K562 (cell line): ENCODE data around the gene CNTN5. TPM values are rescaled to one million over a fixed set of nuclear protein-coding genes. Genes with fewer than 3 reads are reported as not detected.

Experiments used
- ATAC-seq: fragments of 200-7000 bp; cut with Tn5 transposase; 3 replicates; pipeline ENCODE4 v1.9.1; 2020; ENCODE audit warnings: moderate library complexity
- BruUV-seq: library from RNA; stranded (reverse); fragments of 400-500 nt; replicated peaks from 2 replicates; lab custom pipeline; 2021; lab: Mats Ljungman, UMichigan
- CTCF ChIA-PET: fragments of 300-600 bp; formaldehyde crosslinking; extraction: SDS; loops from one replicate; lab custom pipeline; 2021; ENCODE audit warnings: low intra/inter-chr PET ratio; lab: Yijun Ruan, JAX
- POLR2A ChIA-PET: fragments of 300-600, 350-650 bp; sonication (Branson Sonifier 250); formaldehyde crosslinking; extraction: SDS; loops from one replicate; lab custom pipeline; 2021; ENCODE audit warnings: antibody characterized with exemption, inconsistent platforms; lab: Yijun Ruan, JAX
- DNase-seq, 4 experiments: peaks; one replicate each; pipeline versions ENCODE4 v3.0.0 to v3.0.0-alpha.2; 2011 to 2018; ENCODE audit warnings: low spot score in 3 of 4, mixed read lengths in 3 of 4; ENCODE audit errors: extremely low read depth in 1 of 4
- FAIRE-seq: peaks from 2 replicates; lab custom pipeline; 2011; peaks lifted over from hg19 to GRCh38; lab: Jason Lieb, UNC
- H2AFZ ChIP-seq: 2 replicates; pipeline ENCODE4 v1.6.0; 2011; ENCODE audit warnings: low read depth, low read length, control low read depth, inconsistent platforms
- H3K27ac ChIP-seq: fragments of 200-600 bp; 3 replicates; pipeline ENCODE4 v1.8.0; 2011; ENCODE audit warnings: low read depth, mild to moderate bottlenecking, control low read depth, inconsistent platforms, low read length, moderate library complexity, mixed read lengths; ENCODE audit errors: extremely low read depth
- H3K27me3 ChIP-seq, 2 experiments: fragments of 300-600 bp in 1 of 2; 2 replicates in 1 of 2; 3 replicates in 1 of 2; pipeline versions ENCODE4 v1.6.0 to v1.8.0; 2011; ENCODE audit warnings: inconsistent platforms in 2 of 2, low read length in 2 of 2, mild to moderate bottlenecking in 1 of 2, mixed read lengths in 1 of 2, moderate library complexity in 1 of 2; ENCODE audit not compliant: control insufficient read depth in 2 of 2, insufficient read depth in 2 of 2
- H3K36me3 ChIP-seq: fragments of 300-600 bp; 3 replicates; pipeline ENCODE4 v1.8.0; 2011; ENCODE audit warnings: mild to moderate bottlenecking, low read length, inconsistent platforms; ENCODE audit not compliant: control insufficient read depth, insufficient read depth
- H3K4me1 ChIP-seq, 2 experiments: fragments of 200-600 bp in 1 of 2; replicated peaks in 1 of 2; 2 replicates in 1 of 2; 3 replicates in 1 of 2; pipeline versions ENCODE4 v1.5.1 to v1.8.0; 2011; ENCODE audit warnings: inconsistent platforms in 2 of 2, low read length in 2 of 2, mild to moderate bottlenecking in 1 of 2, mixed read lengths in 1 of 2, moderate library complexity in 1 of 2; ENCODE audit not compliant: control insufficient read depth in 2 of 2, insufficient read depth in 2 of 2
- H3K4me2 ChIP-seq: 2 replicates; pipeline ENCODE4 v1.6.1; 2011; ENCODE audit warnings: low read length, control low read depth, inconsistent platforms, mixed read lengths; ENCODE audit not compliant: insufficient read depth
- H3K4me3 ChIP-seq: fragments of 200-600 bp; sonication (generic), shearing (Covaris generic); 2 replicates; pipeline ENCODE4 v1.5.1; 2016; ENCODE audit warnings: control low read depth, inconsistent platforms
- H3K79me2 ChIP-seq: fragments of 200-600 bp; 3 replicates; pipeline ENCODE4 v1.8.0; 2011; ENCODE audit warnings: low read length, inconsistent platforms; ENCODE audit not compliant: control insufficient read depth, insufficient read depth
- H3K9ac ChIP-seq, 2 experiments: 2 replicates each; pipeline versions ENCODE4 v1.6.0 to v1.6.1; 2011; ENCODE audit warnings: low read depth in 2 of 2, low read length in 2 of 2, control low read depth in 1 of 2, inconsistent platforms in 1 of 2, mild to moderate bottlenecking in 1 of 2, mixed read lengths in 1 of 2; ENCODE audit not compliant: insufficient read depth in 1 of 2
- H3K9me1 ChIP-seq: one replicate; pipeline ENCODE4 v1.6.0; 2011; ENCODE audit warnings: inconsistent platforms, mild to moderate bottlenecking, low read length, moderate library complexity; ENCODE audit not compliant: control insufficient read depth, insufficient read depth
- H3K9me3 ChIP-seq: replicated peaks from 2 replicates; pipeline ENCODE4 v1.5.1; 2011; ENCODE audit warnings: low read depth, low read length, inconsistent platforms; ENCODE audit not compliant: control insufficient read depth, insufficient read depth
- H4K20me1 ChIP-seq: replicated peaks from 2 replicates; pipeline ENCODE4 v1.6.1; 2011; ENCODE audit warnings: low read length, inconsistent platforms, mixed read lengths; ENCODE audit not compliant: control insufficient read depth, insufficient read depth
- AFF1 ChIP-seq, 2 experiments: fragments of 450-650 bp; IDR thresholded peaks; 2 replicates each; pipeline ENCODE4 v1.6.1; 2018; ENCODE audit warnings: mild to moderate bottlenecking in 2 of 2, low read depth in 1 of 2; ENCODE audit not compliant: partially characterized antibody in 2 of 2
- BCL6 ChIP-seq: fragments of 250-450 bp; sonication (Bioruptor Pico); IDR thresholded peaks from 2 replicates; pipeline ENCODE4 v1.4.0; 2020
- CHAMP1 ChIP-seq: fragments of 450-650 bp; IDR thresholded peaks from 2 replicates; pipeline ENCODE4 v1.6.1; 2016; ENCODE audit warnings: mild to moderate bottlenecking
- ESRRA ChIP-seq: fragments of 450-650 bp; IDR thresholded peaks from 2 replicates; pipeline ENCODE4 v1.6.1; 2014; ENCODE audit warnings: low read depth, mild to moderate bottlenecking, moderate library complexity, borderline replicate concordance
- MCM7 ChIP-seq, 2 experiments: fragments of 450-650 bp; IDR thresholded peaks; 2 replicates each; pipeline ENCODE4 v1.6.1; 2016 to 2018
- POLR2A ChIP-seq: fragments of 450-650 bp; conservative IDR thresholded peaks from 2 replicates; pipeline ENCODE4 v1.6.1; 2016
- RREB1 ChIP-seq: fragments of 250-450 bp; sonication (Bioruptor Pico); IDR thresholded peaks from 2 replicates; pipeline ENCODE4 v1.4.0; 2020
- SRF ChIP-seq, 2 experiments: fragments of 250-450, 450-650 bp in 1 of 2; sonication (Bioruptor Pico) in 1 of 2; sonication (generic) in 1 of 2; formaldehyde crosslinking; IDR thresholded peaks; 2 replicates each; pipeline versions ENCODE4 v1.5.0 to v1.5.1; 2020 to 2022; ENCODE audit warnings: mild to moderate bottlenecking in 1 of 2, missing genetic modification reagents in 1 of 2
- ZNF239 ChIP-seq: fragments of 250-450 bp; sonication (Bioruptor Pico); IDR thresholded peaks from 2 replicates; pipeline ENCODE4 v1.4.0; 2020; ENCODE audit warnings: mild to moderate bottlenecking
- ZNF830 ChIP-seq: fragments of 250-450 bp; sonication (Bioruptor Pico); IDR thresholded peaks from 2 replicates; pipeline ENCODE4 v1.5.0; 2021; ENCODE audit warnings: mild to moderate bottlenecking
- WGBS: fragments of 100-300 bp; shearing (Covaris generic); methylation state at CpG from one replicate; pipeline ENCODE4 v1.1.6; 2016; ENCODE audit warnings: low coverage, mixed read lengths; ENCODE audit not compliant: insufficient coverage; ENCODE audit errors: missing lambda C conversion rate; 5-methylcytosine and 5-hydroxymethylcytosine counted together
- in situ Hi-C: fragments of 300-500 bp; cut with MboI; formaldehyde crosslinking; loops from 4 replicates; pipeline ENCODE4 v1.15.0; 2018; ENCODE audit warnings: inconsistent platforms, mixed read lengths
- intact Hi-C: fragments of 100-400 bp; cut with micrococcal nuclease; formaldehyde crosslinking; loops from 2 replicates; pipeline ENCODE4 v1.14.2; 2022
- polyA plus RNA-seq, 8 experiments: library from polyadenylated mRNA; depleted of rRNA in 4 of 8; stranded (reverse) in 5 of 8; unstranded in 3 of 8; fragments of >200 nt; fragmentation: Nextera tagmentation in 2 of 8; fragmentation: Illumina TruSeq in 1 of 8; extraction: Ambion mirVana in 2 of 8; extraction: Trizol in 1 of 8; gene quantifications; 2 replicates each; pipeline versions ENCODE4 v1.2.1 to v1.2.3, GENCODE V29; 2011 to 2014; ENCODE audit warnings: inconsistent platforms in 1 of 8, missing spikeins in 1 of 8
- total RNA-seq, 7 experiments: library from RNA; depleted of rRNA in 6 of 7; stranded (reverse); fragments of >200 nt in 6 of 7; fragmentation: Illumina TruSeq in 2 of 7; extraction: Trizol in 2 of 7; gene quantifications; 2 replicates each; pipeline versions ENCODE4 v1.2.1 to v1.2.3, GENCODE V29; 2011 to 2021; ENCODE audit warnings: low replicate concordance in 1 of 7

Gene CNTN5
- total and polyA plus RNA-seq, 9 of the 15 experiments (the other 6 are each of a cell fraction or from before 2014, with no cell fraction given), result 0.03 TPM; not detected in 8

GRCh38 chr11:100214791-100215190 lies 1194.0 kb downstream of the CNTN5 start (continued):
- no peak for TF ChIP-seq AFF1 (IDR thresholded peaks at IDR 0.05; ENCODE audit: low read depth in 1 of 2, partially characterized antibody in 2 of 2)
- no peak for TF ChIP-seq SRF (CRISPR knock-in tag; IDR thresholded peaks at IDR 0.05)

GRCh38 chr11:100220801-100221200 lies 1200.1 kb downstream of the CNTN5 start:
- Histone ChIP-seq H3K27me3 (no peaks in the 10 kb centered on the region), H3K4me1 (no peaks in the 10 kb centered on the region), H3K9me1 (no peaks in the 10 kb centered on the region), H3K4me3 (no peak overlapping the region), H2AFZ (no peak overlapping the region), H3K79me2 (no peaks in the 10 kb centered on the region), H3K9me3 (no peaks in the 10 kb centered on the region), H3K36me3 (no peaks in the 10 kb centered on the region), H3K27ac (no peak overlapping the region), H4K20me1 (no peaks in the 10 kb centered on the region), H3K4me2 (no peak overlapping the region), H3K9ac (no peak overlapping the region)
- ChIA-PET CTCF (no interaction called here), POLR2A (no interaction called here)
- intact Hi-C loops (no loop called here), in situ Hi-C loops (no loop called here)
- BruUV-seq, result no TSS peak
- DNase-seq (no peak), FAIRE-seq (no peak), ATAC-seq (no peak)
- 0% methylated on average over 3 of the region's 3 CpGs for WGBS
- no peak for TF ChIP-seq ZNF830 (CRISPR knock-in tag)
- TF ChIP-seq ZNF239 (CRISPR knock-in tag), result no peak
- no peak for TF ChIP-seq CHAMP1
- no peak for TF ChIP-seq POLR2A
- TF ChIP-seq BCL6 (CRISPR knock-in tag), result no peak
- TF ChIP-seq RREB1 (CRISPR knock-in tag), result no peak
- TF ChIP-seq ESRRA, result no peak
- TF ChIP-seq MCM7 (IDR thresholded peaks at IDR 0.05), result no peak
